Activated CD4-positive, alpha-beta T cell treated with anti-CD3 and anti-CD28 coated beads, Interleukin-2, amount 10 ng/mL, durations not matched to agents 7 days and 5 days (primary cell): ENCODE results near the gene GABRA4. TPM values are rescaled to one million over a fixed set of nuclear protein-coding genes. Genes with fewer than 3 reads are reported as not detected.

Experiments
- CTCF ChIA-PET: fragments of 350-600 bp; sonication (Branson Sonifier 250); formaldehyde crosslinking; loops from one replicate; lab custom pipeline; 2021; ENCODE audit warnings: antibody characterized with exemption; lab: Charles Lee
- POLR2A ChIA-PET: fragments of 350-600 bp; sonication (Branson Sonifier 250); formaldehyde crosslinking; loops from one replicate; lab custom pipeline; 2021; ENCODE audit warnings: antibody characterized with exemption; lab: Charles Lee
- DNase-seq: peaks from one replicate; pipeline ENCODE4 v3.0.0-alpha.2; 2020
- H3K27ac Mint-ChIP-seq: one replicate; pipeline ENCODE4 v1.8.0; 2021; ENCODE audit warnings: mild to moderate bottlenecking, moderate library complexity, mixed read lengths
- H3K27me3 Mint-ChIP-seq: one replicate; pipeline ENCODE4 v1.8.0; 2021; ENCODE audit warnings: mixed read lengths
- H3K36me3 Mint-ChIP-seq: one replicate; pipeline ENCODE4 v1.8.0; 2021; ENCODE audit warnings: low read depth, mixed read lengths
- H3K4me1 Mint-ChIP-seq: one replicate; pipeline ENCODE4 v1.8.0; 2021; ENCODE audit warnings: mixed read lengths
- H3K4me3 Mint-ChIP-seq: one replicate; pipeline ENCODE4 v1.8.0; 2021; ENCODE audit warnings: mild to moderate bottlenecking, moderate library complexity, mixed read lengths
- H3K9me3 Mint-ChIP-seq: one replicate; pipeline ENCODE4 v1.8.0; 2021; ENCODE audit warnings: mixed read lengths
- total RNA-seq, 2 experiments: library from RNA; stranded (reverse); gene quantifications; one replicate each; pipeline ENCODE4 v1.2.3, GENCODE V29; 2021

Gene GABRA4
- total RNA-seq, 2 experiments from 2014 or later, result not detected

GRCh38 chr4:46968847-46969246 is 24.5 kb downstream of the GABRA4 start:
- H3K27me3 Mint-ChIP-seq, result peaks cover 5% of the 10 kb centered on the region
- no peaks in the 10 kb centered on the region for H3K9me3 Mint-ChIP-seq
- H3K4me1 Mint-ChIP-seq, result no peaks in the 10 kb centered on the region
- H3K36me3 Mint-ChIP-seq, result no peaks in the 10 kb centered on the region
- CTCF ChIA-PET, result no interaction called here
- H3K4me3 Mint-ChIP-seq, result no peak overlapping the region
- no peak overlapping the region for H3K27ac Mint-ChIP-seq
- DNase-seq, result no peak
- POLR2A ChIA-PET, result no interaction called here

GRCh38 chr4:46967631-46968030 is 25.8 kb downstream of the GABRA4 start:
- POLR2A ChIA-PET, result no interaction called here
- H3K9me3 Mint-ChIP-seq, result no peaks in the 10 kb centered on the region

GRCh38 chr4:46958742-46959488 is 34.5 kb downstream of the GABRA4 start:
- Mint-ChIP-seq H3K36me3 (no peaks in the 10 kb centered on the region), H3K4me1 (no peaks in the 10 kb centered on the region), H3K27me3 (no peaks in the 10 kb centered on the region), H3K9me3 (no peaks in the 10 kb centered on the region), H3K27ac (no peak overlapping the region), H3K4me3 (no peak overlapping the region)
- ChIA-PET CTCF (no interaction called here), POLR2A (no interaction called here)
- no peak for DNase-seq

More at GRCh38 chr4:46967631-46968030, 25.8 kb downstream of the GABRA4 start:
- Mint-ChIP-seq H3K27ac (no peak overlapping the region), H3K4me3 (no peak overlapping the region), H3K36me3 (no peaks in the 10 kb centered on the region), H3K4me1 (no peaks in the 10 kb centered on the region), H3K27me3 (peaks cover 4% of the 10 kb centered on the region)
- DNase-seq, result no peak
- CTCF ChIA-PET, result no interaction called here

- Mint-ChIP-seq H3K9me3 (no peaks in the 10 kb centered on the region), H3K4me1 (no peaks in the 10 kb centered on the region), H3K27ac (no peak overlapping the region), H3K4me3 (no peak overlapping the region), H3K36me3 (no peaks in the 10 kb centered on the region), H3K27me3 (peaks cover 2% of the 10 kb centered on the region)
- CTCF ChIA-PET, result no interaction called here
- no peak for DNase-seq
- POLR2A ChIA-PET, result no interaction called here
Measured at GRCh38 chr4:46956451-46956850, 36.9 kb downstream of the GABRA4 start.

- ChIA-PET POLR2A (no interaction called here), CTCF (no interaction called here)
- no peak for DNase-seq
- Mint-ChIP-seq H3K36me3 (no peaks in the 10 kb centered on the region), H3K4me1 (no peaks in the 10 kb centered on the region), H3K27ac (no peak overlapping the region), H3K27me3 (peaks cover 2% of the 10 kb centered on the region), H3K4me3 (no peak overlapping the region), H3K9me3 (no peaks in the 10 kb centered on the region)
Measured at GRCh38 chr4:46955601-46956000, 37.8 kb downstream of the GABRA4 start.

GRCh38 chr4:46954643-46955042 is 38.7 kb downstream of the GABRA4 start:
- H3K4me3 Mint-ChIP-seq, result no peak overlapping the region
- no peak for DNase-seq

GRCh38 chr4:46953564-46953963 is 39.8 kb downstream of the GABRA4 start:
- no peaks in the 10 kb centered on the region for H3K4me1 Mint-ChIP-seq
- H3K27ac Mint-ChIP-seq, result no peak overlapping the region
- no peak for DNase-seq
- ChIA-PET CTCF (interaction anchor here (2.0 kb wide), 1 partner anchor 17 kb away, joined by 4 read pairs; no protein-coding TSS in a partner anchor), POLR2A (no interaction called here)
- H3K9me3 Mint-ChIP-seq, result no peaks in the 10 kb centered on the region
- peaks cover 4% of the 10 kb centered on the region for H3K27me3 Mint-ChIP-seq
- H3K36me3 Mint-ChIP-seq, result no peaks in the 10 kb centered on the region
- no peak overlapping the region for H3K4me3 Mint-ChIP-seq

More at GRCh38 chr4:46954643-46955042, 38.7 kb downstream of the GABRA4 start:
- Mint-ChIP-seq H3K27ac (no peak overlapping the region), H3K4me1 (no peaks in the 10 kb centered on the region), H3K9me3 (no peaks in the 10 kb centered on the region), H3K36me3 (no peaks in the 10 kb centered on the region), H3K27me3 (peaks cover 4% of the 10 kb centered on the region)
- POLR2A ChIA-PET, result no interaction called here
- CTCF ChIA-PET, result no interaction called here

GRCh38 chr4:46952451-46952850 is 40.9 kb downstream of the GABRA4 start:
- H3K27me3 Mint-ChIP-seq, result peaks cover 4% of the 10 kb centered on the region
- H3K27ac Mint-ChIP-seq, result no peak overlapping the region
- no peaks in the 10 kb centered on the region for H3K4me1 Mint-ChIP-seq
- DNase-seq, result no peak
- no peaks in the 10 kb centered on the region for H3K36me3 Mint-ChIP-seq
- POLR2A ChIA-PET, result no interaction called here
- CTCF ChIA-PET, result interaction anchor here (0.7 to 2.0 kb wide), 2 partner anchors 19 to 48 kb away, joined by 3 to 4 read pairs; no protein-coding TSS in a partner anchor
- no peaks in the 10 kb centered on the region for H3K9me3 Mint-ChIP-seq
- H3K4me3 Mint-ChIP-seq, result no peak overlapping the region

- Mint-ChIP-seq H3K4me3 (no peak overlapping the region), H3K27ac (no peak overlapping the region), H3K36me3 (no peaks in the 10 kb centered on the region), H3K9me3 (no peaks in the 10 kb centered on the region), H3K4me1 (no peaks in the 10 kb centered on the region), H3K27me3 (peaks cover 4% of the 10 kb centered on the region)
- ChIA-PET POLR2A (no interaction called here), CTCF (no interaction called here)
- DNase-seq, result no peak
Measured at GRCh38 chr4:46950826-46951225, 42.6 kb downstream of the GABRA4 start.

GRCh38 chr4:46949822-46950221 is 43.6 kb downstream of the GABRA4 start:
- Mint-ChIP-seq H3K27ac (no peak overlapping the region), H3K36me3 (no peaks in the 10 kb centered on the region), H3K9me3 (no peaks in the 10 kb centered on the region), H3K4me3 (no peak overlapping the region), H3K4me1 (no peaks in the 10 kb centered on the region), H3K27me3 (peaks cover 4% of the 10 kb centered on the region)
- ChIA-PET CTCF (no interaction called here), POLR2A (no interaction called here)
- no peak for DNase-seq

- no peaks in the 10 kb centered on the region for H3K9me3 Mint-ChIP-seq
- peaks cover 2% of the 10 kb centered on the region for H3K27me3 Mint-ChIP-seq
- H3K27ac Mint-ChIP-seq, result no peak overlapping the region
- H3K36me3 Mint-ChIP-seq, result no peaks in the 10 kb centered on the region
- ChIA-PET POLR2A (no interaction called here), CTCF (no interaction called here)
- no peak for DNase-seq
- H3K4me1 Mint-ChIP-seq, result no peaks in the 10 kb centered on the region
- no peak overlapping the region for H3K4me3 Mint-ChIP-seq
Measured at GRCh38 chr4:46947541-46947940, 45.8 kb downstream of the GABRA4 start.

GRCh38 chr4:46946919-46947536 is 46.4 kb downstream of the GABRA4 start:
- H3K4me1 Mint-ChIP-seq, result no peaks in the 10 kb centered on the region
- no peaks in the 10 kb centered on the region for H3K36me3 Mint-ChIP-seq
- CTCF ChIA-PET, result no interaction called here
- POLR2A ChIA-PET, result no interaction called here
- H3K27me3 Mint-ChIP-seq, result peaks cover 2% of the 10 kb centered on the region
- H3K4me3 Mint-ChIP-seq, result no peak overlapping the region
- H3K27ac Mint-ChIP-seq, result no peak overlapping the region
- H3K9me3 Mint-ChIP-seq, result no peaks in the 10 kb centered on the region
- DNase-seq, result no peak

GRCh38 chr4:46945062-46945461 is 48.3 kb downstream of the GABRA4 start:
- Mint-ChIP-seq H3K4me3 (no peak overlapping the region), H3K9me3 (no peaks in the 10 kb centered on the region), H3K27ac (no peak overlapping the region), H3K36me3 (no peaks in the 10 kb centered on the region), H3K27me3 (peaks cover 2% of the 10 kb centered on the region), H3K4me1 (no peaks in the 10 kb centered on the region)
- ChIA-PET POLR2A (no interaction called here), CTCF (no interaction called here)
- no peak for DNase-seq
